Left hindlimb (tissue), 1 donor: Measurements from ENCODE around the gene SH3GL1.
"Not testable (repeated sequence)": the region's sequence is repeated elsewhere in the genome, so short reads cannot be mapped to it uniquely, and the experiment has no call there.

ENCODE experiments used
- DNase-seq: peaks from one replicate; pipeline ENCODE4 v3.0.0-alpha.2; 2018

Gene SH3GL1

GRCh38 chr19:4362101-4362828 is 38.1 kb downstream of the SH3GL1 start:
- DNase-seq: no peak

- no peak for DNase-seq
Measured at GRCh38 chr19:4361152-4362046, 38.9 kb downstream of the SH3GL1 start.

GRCh38 chr19:4360641-4361151 is 39.7 kb downstream of the SH3GL1 start:
- DNase-seq: no peak

GRCh38 chr19:4360081-4360569 is 40.2 kb downstream of the SH3GL1 start:
- no peak for DNase-seq

GRCh38 chr19:4359627-4360000 is 40.7 kb downstream of the SH3GL1 start:
- DNase-seq: no peak

- no peak for DNase-seq
Measured at GRCh38 chr19:4358709-4359626, 41.4 kb downstream of the SH3GL1 start.

GRCh38 chr19:4357921-4358326 is 42.4 kb downstream of the SH3GL1 start:
- DNase-seq: no peak

- DNase-seq: no peak
Measured at GRCh38 chr19:4357095-4357797, 43.1 kb downstream of the SH3GL1 start.

GRCh38 chr19:4354897-4355296 is 45.5 kb downstream of the SH3GL1 start:
- no peak for DNase-seq

- DNase-seq: no peak
Measured at GRCh38 chr19:4354282-4354681, 46.1 kb downstream of the SH3GL1 start.

- peak; percentile 40 for DNase-seq
Measured at GRCh38 chr19:4352701-4353121, 47.6 kb downstream of the SH3GL1 start.

- DNase-seq: no peak
Measured at GRCh38 chr19:4350726-4351125, 49.6 kb downstream of the SH3GL1 start.

GRCh38 chr19:4350111-4350510 is 50.2 kb downstream of the SH3GL1 start:
- DNase-seq: no peak

GRCh38 chr19:4349225-4349624 is 51.1 kb downstream of the SH3GL1 start:
- DNase-seq: not testable (repeated sequence)

GRCh38 chr19:4347521-4347920 is 52.8 kb downstream of the SH3GL1 start:
- no peak for DNase-seq

GRCh38 chr19:4346020-4346383 is 54.3 kb downstream of the SH3GL1 start:
- DNase-seq: no peak

- no peak for DNase-seq
Measured at GRCh38 chr19:4345342-4346019, 54.9 kb downstream of the SH3GL1 start.

GRCh38 chr19:4343370-4344307 is 56.7 kb downstream of the SH3GL1 start, which contains the start of gene MPND:
Gene MPND (plus strand): TSS chr19:4343562. CDS start chr19:4343594, 32 bp downstream.
- DNase-seq: peak; percentile 93

GRCh38 chr19:4342615-4343369 is 57.6 kb downstream of the SH3GL1 start:
- peak; percentile 98 for DNase-seq
